GM12878 (cell line): ENCODE measurements around the gene FBXW9. TPM values are rescaled to one million over a fixed set of nuclear protein-coding genes. Genes with fewer than 3 reads are reported as not detected.

Experiments used
- ATF3 ChIP-seq: IDR thresholded peaks from 2 replicates; pipeline ENCODE4 v1.6.1; 2011; ENCODE audit warnings: low read depth, mild to moderate bottlenecking, low read length, moderate library complexity, borderline replicate concordance; ENCODE audit errors: extremely low read depth
- BHLHE40 ChIP-seq, 2 experiments: fragments of 450-650 bp in 1 of 2; IDR thresholded peaks; 2 replicates each; pipeline ENCODE4 v1.6.1; 2011 to 2017; ENCODE audit warnings: low read depth in 2 of 2, borderline replicate concordance in 1 of 2, improper control_type of control experiment in 1 of 2, low read length in 1 of 2, mild to moderate bottlenecking in 1 of 2
- CBFB ChIP-seq: IDR thresholded peaks from 2 replicates; pipeline ENCODE4 v1.6.1; 2016; ENCODE audit warnings: antibody characterized with exemption, low read depth
- CBX3 ChIP-seq: fragments of 200-600 bp; sonication (generic); IDR thresholded peaks from 2 replicates; pipeline ENCODE4 v1.6.1; 2016; ENCODE audit warnings: low read depth, borderline replicate concordance
- E2F4 ChIP-seq: IDR thresholded peaks from 2 replicates; pipeline ENCODE4 v1.6.1; 2012; ENCODE audit warnings: low read depth, low read length, improper control_type of control experiment
- EED ChIP-seq: sonication (generic); IDR thresholded peaks from 2 replicates; pipeline ENCODE4 v1.6.1; 2016; ENCODE audit warnings: antibody characterized with exemption, low read depth
- GATAD2B ChIP-seq: fragments of 450-650 bp; conservative IDR thresholded peaks from 2 replicates; pipeline ENCODE4 v1.6.1; 2017; ENCODE audit warnings: low read depth, mild to moderate bottlenecking, moderate library complexity
- HDAC2 ChIP-seq: fragments of 200-600 bp; sonication (generic); IDR thresholded peaks from 2 replicates; pipeline ENCODE4 v1.6.1; 2017
- HSF1 ChIP-seq: fragments of 150-350 bp; IDR thresholded peaks from 2 replicates; pipeline ENCODE4 v1.6.1; 2014; ENCODE audit warnings: mild to moderate bottlenecking, low read depth, low read length
- JUNB ChIP-seq: IDR thresholded peaks from 2 replicates; pipeline ENCODE4 v1.6.1; 2016; ENCODE audit warnings: antibody characterized with exemption, mild to moderate bottlenecking
- MTA2 ChIP-seq: fragments of 450-650 bp; IDR thresholded peaks from 2 replicates; pipeline ENCODE4 v1.6.1; 2016; ENCODE audit warnings: low read depth, mild to moderate bottlenecking, moderate library complexity
- MYB ChIP-seq: fragments of 150-350 bp; IDR thresholded peaks from 2 replicates; pipeline ENCODE4 v1.6.1; 2014; ENCODE audit warnings: mild to moderate bottlenecking, low read depth, low read length, borderline replicate concordance
- MYC ChIP-seq: IDR thresholded peaks from 2 replicates; pipeline ENCODE4 v1.6.1; 2011; ENCODE audit warnings: mild to moderate bottlenecking, low read length, moderate library complexity, inconsistent platforms; ENCODE audit not compliant: insufficient read depth, insufficient replicate concordance, insufficient read length, severe bottlenecking
- NFXL1 ChIP-seq: fragments of 450-650 bp; IDR thresholded peaks from 2 replicates; pipeline ENCODE4 v1.6.1; 2017; ENCODE audit warnings: antibody characterized with exemption, mild to moderate bottlenecking, borderline replicate concordance
- NR2C1 ChIP-seq: fragments of 450-650 bp; IDR thresholded peaks from 2 replicates; pipeline ENCODE4 v1.6.1; 2017; ENCODE audit warnings: antibody characterized with exemption, mild to moderate bottlenecking, moderate library complexity
- PAX5 ChIP-seq: IDR thresholded peaks from 2 replicates; pipeline ENCODE4 v1.6.1; 2011; ENCODE audit warnings: low read depth, low read length, borderline replicate concordance
- POLR2A ChIP-seq: IDR thresholded peaks from 2 replicates; pipeline ENCODE4 v1.6.1; 2011; ENCODE audit warnings: low read depth, mild to moderate bottlenecking, low read length
- SMC3 ChIP-seq: IDR thresholded peaks from 2 replicates; pipeline ENCODE4 v1.6.1; 2011; ENCODE audit warnings: low read length, improper control_type of control experiment, borderline replicate concordance
- YBX1 ChIP-seq: fragments of 450-650 bp; IDR thresholded peaks from 2 replicates; pipeline ENCODE4 v1.6.1; 2016; ENCODE audit warnings: antibody characterized with exemption
- ZBTB4 ChIP-seq: fragments of 450-650 bp; formaldehyde crosslinking; IDR thresholded peaks from 2 replicates; pipeline ENCODE4 v1.4.0; 2022; ENCODE audit warnings: mild to moderate bottlenecking, moderate library complexity
- ZNF207 ChIP-seq: fragments of 450-650 bp; IDR thresholded peaks from 2 replicates; pipeline ENCODE4 v1.6.1; 2014; ENCODE audit warnings: antibody characterized with exemption, mild to moderate bottlenecking, borderline replicate concordance
- polyA plus RNA-seq, 11 experiments: library from polyadenylated mRNA; depleted of rRNA in 4 of 11; unstranded in 6 of 11; stranded (reverse) in 5 of 11; fragments of >200 nt; fragmentation: Nextera tagmentation in 4 of 11; fragmentation: Illumina TruSeq in 1 of 11; extraction: Ambion mirVana in 4 of 11; extraction: Trizol in 1 of 11; gene quantifications; 1 replicate in 1 of 11; 2 replicates in 10 of 11; pipeline versions ENCODE4 v1.2.1 to v1.2.3, GENCODE V29; 2011 to 2016; ENCODE audit warnings: inconsistent platforms in 2 of 11, missing spikeins in 2 of 11, low read depth in 1 of 11
- total RNA-seq, 4 experiments: library from RNA; depleted of rRNA in 3 of 4; stranded (reverse); fragments of >200 nt in 3 of 4; fragmentation: Illumina TruSeq in 1 of 4; extraction: Trizol in 1 of 4; gene quantifications; 2 replicates each; pipeline versions ENCODE4 v1.2.1 to v1.2.3, GENCODE V29; 2013 to 2021

Gene FBXW9
- total and polyA plus RNA-seq, 10 of the 15 experiments (the other 5 are each of a cell fraction or from before 2014, with no cell fraction given), result 0.21 to 14.8 (median 7.3) TPM

GRCh38 chr19:12681074-12681987 is 15.1 kb downstream of the FBXW9 start, which contains the start of gene DHPS (continued):
- TF ChIP-seq ATF3 (peak; percentile 67; the same call in 1 of the 2 replicates), HDAC2 (no peak), CBX3 (no peak), EED (no peak), YBX1 (no peak), HSF1 (no peak), MYB (no peak), JUNB (no peak), PAX5 (no peak), ZNF207 (peak; percentile 90), BHLHE40 (IDR thresholded peaks at IDR 0.05; ENCODE audit: borderline replicate concordance in 1 of 2, low read depth in 2 of 2, low read length in 1 of 2) (peak; percentile 83 to 96), CBFB (peak; percentile 57; the same call in 1 of the 2 replicates), GATAD2B (no peak; the same call in 1 of the 2 replicates), ZBTB4 (CRISPR knock-in tag) (peak; percentile 89), E2F4 (no peak), MTA2 (no peak; the same call in 1 of the 2 replicates), SMC3 (no peak), POLR2A (peak; percentile 98), NFXL1 (no peak), NR2C1 (peak; percentile 69), MYC (no peak)
